ENCODE results near the gene MAEA.
A peak's percentile ranks its signal among the peaks of the same experiment; 100 is the strongest.

The MAEA gene

DNA sequence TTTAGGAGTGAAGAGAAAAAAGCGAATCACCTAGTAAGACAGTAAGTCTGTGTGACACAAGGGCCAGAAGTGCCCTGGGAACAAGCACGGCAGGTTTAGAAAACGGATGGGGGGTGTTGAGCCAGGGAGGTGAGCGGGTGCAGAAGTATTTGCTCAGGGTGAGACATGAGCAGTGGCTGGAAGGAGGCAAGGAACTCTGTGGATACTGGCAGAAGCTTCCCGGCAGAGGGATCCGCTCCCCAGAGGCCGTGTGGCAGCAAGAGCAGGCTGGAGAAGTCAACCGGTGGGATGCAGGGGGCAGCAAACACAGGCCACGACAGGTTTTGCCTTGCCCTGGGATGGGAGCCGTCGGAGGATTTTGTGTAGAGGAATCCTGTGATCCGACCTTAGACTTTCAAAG lies 55.0 kb downstream of the MAEA start:
- Histone ChIP-seq H3K9ac (ENCODE audit: insufficient read length, low read depth) (peak overlapping the region; percentile 24), H3K27me3 (ENCODE audit: insufficient read depth, insufficient read length) (no peaks in the 10 kb centered on the region), H3K36me3 (ENCODE audit: insufficient read depth, insufficient read length, low read length) (peaks cover 32% of the 10 kb centered on the region), H3K4me3 (ENCODE audit: insufficient read length, low read depth) (no peak overlapping the region), H3K9me3 (ENCODE audit: insufficient read depth, low read length) (no peaks in the 10 kb centered on the region), H3K4me1 (ENCODE audit: insufficient read depth, insufficient read length) (peaks cover 8% of the 10 kb centered on the region)
- no peak for DNase-seq (ENCODE audit: low read depth, low spot score)
- TF ChIP-seq ZNF274 (IDR thresholded peaks at IDR 0.05; ENCODE audit: low read depth, low read length) (no peak), YY1 (IDR thresholded peaks at IDR 0.05; ENCODE audit: insufficient read depth, insufficient read length) (no peak), SUZ12 (IDR thresholded peaks at IDR 0.05; ENCODE audit: extremely low read depth, insufficient read depth, insufficient read length) (no peak)

DNA sequence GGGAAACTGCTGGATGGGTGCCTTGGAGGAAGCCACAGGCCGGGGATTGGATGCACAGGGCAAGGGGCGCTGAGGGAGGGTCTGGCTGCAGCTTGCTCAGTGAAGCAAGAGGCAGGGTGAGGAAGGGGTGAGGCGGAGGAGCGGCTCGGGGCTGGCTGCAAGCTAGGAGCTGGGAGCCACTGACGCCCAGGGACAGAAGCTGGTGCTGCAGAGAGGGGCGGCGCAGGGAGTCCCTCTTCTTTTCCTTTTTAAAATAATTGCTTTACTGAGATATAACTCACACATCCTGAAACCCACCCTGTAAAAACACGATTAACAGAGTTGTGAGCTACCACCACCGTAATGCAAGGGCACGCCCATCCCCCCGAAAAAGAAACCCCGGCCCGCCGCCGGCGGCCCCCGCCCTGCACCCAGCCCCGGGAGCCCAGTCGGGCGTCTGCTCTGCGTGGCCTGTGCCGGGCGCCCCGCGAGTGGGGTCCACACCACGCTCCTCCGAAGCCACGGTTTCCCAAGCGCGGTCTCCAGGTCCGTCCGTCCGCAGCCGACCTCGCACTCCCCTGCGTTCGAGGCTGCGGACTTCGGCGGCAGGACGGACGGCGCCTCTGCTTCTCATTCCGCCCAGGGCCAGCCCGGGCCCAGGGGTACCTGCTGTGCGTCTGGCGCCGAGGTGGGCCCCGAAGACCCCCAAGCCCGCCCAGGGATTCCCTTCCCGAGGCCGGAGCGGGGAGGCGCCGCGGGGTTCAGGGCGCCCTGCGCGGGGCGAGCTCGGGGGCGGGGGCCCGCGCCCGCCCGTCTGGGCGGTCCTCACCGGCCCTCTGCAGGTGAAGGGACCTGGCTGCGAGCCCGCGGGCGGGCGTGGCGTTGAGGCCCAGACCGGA lies 56.5 kb downstream of the MAEA start:
- TF ChIP-seq ZNF274 (IDR thresholded peaks at IDR 0.05; ENCODE audit: low read depth, low read length) (no peak), YY1 (IDR thresholded peaks at IDR 0.05; ENCODE audit: insufficient read depth, insufficient read length) (no peak)
- peaks cover 14% of the 10 kb centered on the region for H3K4me1 ChIP-seq (ENCODE audit: insufficient read depth, insufficient read length)
- H3K27me3 ChIP-seq (ENCODE audit: insufficient read depth, insufficient read length), result no peaks in the 10 kb centered on the region
- H3K4me3 ChIP-seq (ENCODE audit: insufficient read length, low read depth), result peak overlapping the region; percentile 89
- no peaks in the 10 kb centered on the region for H3K9me3 ChIP-seq (ENCODE audit: insufficient read depth, low read length)
- H3K36me3 ChIP-seq (ENCODE audit: insufficient read depth, insufficient read length, low read length), result peaks cover 29% of the 10 kb centered on the region
- peak overlapping the region; percentile 98 for H3K9ac ChIP-seq (ENCODE audit: insufficient read length, low read depth)
- DNase-seq (ENCODE audit: low read depth, low spot score), result peak; percentile 49

DNA sequence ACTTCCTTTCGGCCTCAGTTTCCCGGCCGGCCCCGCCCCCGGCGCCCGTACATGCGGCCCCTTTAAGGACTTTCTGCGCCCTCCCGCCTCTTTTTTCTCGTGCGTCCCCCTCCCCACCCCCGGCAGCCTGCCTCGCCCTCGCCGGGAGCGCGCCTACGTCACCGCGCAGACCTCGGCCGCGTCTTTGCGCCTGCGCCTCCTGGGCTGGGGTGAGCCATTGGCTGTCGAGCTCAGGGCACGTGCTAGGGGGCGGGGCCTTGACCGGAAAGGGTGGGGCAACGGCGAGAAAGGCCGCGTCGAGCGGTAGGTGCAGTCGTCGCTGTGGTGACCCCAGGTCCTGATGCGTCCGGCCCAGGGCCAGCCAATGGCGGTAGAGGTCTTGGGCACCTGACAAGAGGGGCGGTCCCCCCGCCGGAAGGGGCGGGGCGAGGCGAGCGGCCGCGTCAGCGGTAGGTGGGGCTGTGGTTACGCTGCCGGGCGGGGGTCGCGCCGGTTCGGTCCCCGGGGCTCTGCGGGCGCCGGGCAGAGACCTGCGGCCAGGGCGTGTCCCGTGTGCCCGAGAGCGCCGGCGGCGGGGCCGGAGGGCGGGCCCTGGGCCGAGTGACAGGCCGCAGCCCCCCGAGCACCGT lies 57.2 kb downstream of the MAEA start, which contains the start of gene UVSSA:
Gene UVSSA, plus strand, starts transcription at position 428 of the 629 bp plus-strand sequence. CDS start 884 bp downstream, outside the sequence.
- H3K27me3 ChIP-seq (ENCODE audit: insufficient read depth, insufficient read length), result no peaks in the 10 kb centered on the region
- peak; percentile 99 for DNase-seq (ENCODE audit: low read depth, low spot score)
- peak within 1 kb of the TSS; percentile 89 for H3K4me3 ChIP-seq (ENCODE audit: insufficient read length, low read depth)
- H3K9ac ChIP-seq (ENCODE audit: insufficient read length, low read depth), result peak within 1 kb of the TSS; percentile 98
- H3K9me3 ChIP-seq (ENCODE audit: insufficient read depth, low read length), result no peaks in the 10 kb centered on the region
- H3K4me1 ChIP-seq (ENCODE audit: insufficient read depth, insufficient read length), result peaks cover 16% of the 10 kb centered on the region
- no peak for TF ChIP-seq SUZ12 (IDR thresholded peaks at IDR 0.05; ENCODE audit: extremely low read depth, insufficient read depth, insufficient read length)
- no peak for TF ChIP-seq YY1 (IDR thresholded peaks at IDR 0.05; ENCODE audit: insufficient read depth, insufficient read length)
- no peak for TF ChIP-seq ZNF274 (IDR thresholded peaks at IDR 0.05; ENCODE audit: low read depth, low read length)
- peaks cover 29% of the 10 kb centered on the region for H3K36me3 ChIP-seq (ENCODE audit: insufficient read depth, insufficient read length, low read length)

- Histone ChIP-seq H3K4me1 (ENCODE audit: insufficient read depth, insufficient read length) (peaks cover 21% of the 10 kb centered on the region), H3K9ac (ENCODE audit: insufficient read length, low read depth) (peak overlapping the region; percentile 92), H3K36me3 (ENCODE audit: insufficient read depth, insufficient read length, low read length) (peaks cover 34% of the 10 kb centered on the region), H3K9me3 (ENCODE audit: insufficient read depth, low read length) (no peaks in the 10 kb centered on the region), H3K27me3 (ENCODE audit: insufficient read depth, insufficient read length) (no peaks in the 10 kb centered on the region), H3K4me3 (ENCODE audit: insufficient read length, low read depth) (peak overlapping the region; percentile 85)
- peak; percentile 23 for DNase-seq (ENCODE audit: low read depth, low spot score)
- TF ChIP-seq SUZ12 (IDR thresholded peaks at IDR 0.05; ENCODE audit: extremely low read depth, insufficient read depth, insufficient read length) (no peak), ZNF274 (IDR thresholded peaks at IDR 0.05; ENCODE audit: low read depth, low read length) (no peak), YY1 (IDR thresholded peaks at IDR 0.05; ENCODE audit: insufficient read depth, insufficient read length) (no peak)
Observed at GRCh38 chr4:1347410-1347864, 57.7 kb downstream of the MAEA start.

- no peak for DNase-seq (ENCODE audit: low read depth, low spot score)
- Histone ChIP-seq H3K27me3 (ENCODE audit: insufficient read depth, insufficient read length) (no peaks in the 10 kb centered on the region), H3K4me3 (ENCODE audit: insufficient read length, low read depth) (peak overlapping the region; percentile 85), H3K4me1 (ENCODE audit: insufficient read depth, insufficient read length) (peaks cover 22% of the 10 kb centered on the region), H3K9me3 (ENCODE audit: insufficient read depth, low read length) (no peaks in the 10 kb centered on the region), H3K36me3 (ENCODE audit: insufficient read depth, insufficient read length, low read length) (peaks cover 41% of the 10 kb centered on the region), H3K9ac (ENCODE audit: insufficient read length, low read depth) (peak overlapping the region; percentile 92)
- TF ChIP-seq YY1 (IDR thresholded peaks at IDR 0.05; ENCODE audit: insufficient read depth, insufficient read length) (no peak), ZNF274 (IDR thresholded peaks at IDR 0.05; ENCODE audit: low read depth, low read length) (no peak), SUZ12 (IDR thresholded peaks at IDR 0.05; ENCODE audit: extremely low read depth, insufficient read depth, insufficient read length) (no peak)
Observed at GRCh38 chr4:1348014-1348513, 58.4 kb downstream of the MAEA start.

GRCh38 chr4:1348746-1349145 lies 59.1 kb downstream of the MAEA start:
- no peaks in the 10 kb centered on the region for H3K9me3 ChIP-seq (ENCODE audit: insufficient read depth, low read length)
- H3K4me1 ChIP-seq (ENCODE audit: insufficient read depth, insufficient read length), result peaks cover 28% of the 10 kb centered on the region
- no peak overlapping the region for H3K4me3 ChIP-seq (ENCODE audit: insufficient read length, low read depth)
- H3K36me3 ChIP-seq (ENCODE audit: insufficient read depth, insufficient read length, low read length), result peaks cover 47% of the 10 kb centered on the region
- TF ChIP-seq YY1 (IDR thresholded peaks at IDR 0.05; ENCODE audit: insufficient read depth, insufficient read length) (no peak), ZNF274 (IDR thresholded peaks at IDR 0.05; ENCODE audit: low read depth, low read length) (no peak), SUZ12 (IDR thresholded peaks at IDR 0.05; ENCODE audit: extremely low read depth, insufficient read depth, insufficient read length) (no peak)
- peak overlapping the region; percentile 92 for H3K9ac ChIP-seq (ENCODE audit: insufficient read length, low read depth)
- H3K27me3 ChIP-seq (ENCODE audit: insufficient read depth, insufficient read length), result no peaks in the 10 kb centered on the region
- DNase-seq (ENCODE audit: low read depth, low spot score), result no peak
